ENCODE results near the gene HDC.

The HDC gene

DNA sequence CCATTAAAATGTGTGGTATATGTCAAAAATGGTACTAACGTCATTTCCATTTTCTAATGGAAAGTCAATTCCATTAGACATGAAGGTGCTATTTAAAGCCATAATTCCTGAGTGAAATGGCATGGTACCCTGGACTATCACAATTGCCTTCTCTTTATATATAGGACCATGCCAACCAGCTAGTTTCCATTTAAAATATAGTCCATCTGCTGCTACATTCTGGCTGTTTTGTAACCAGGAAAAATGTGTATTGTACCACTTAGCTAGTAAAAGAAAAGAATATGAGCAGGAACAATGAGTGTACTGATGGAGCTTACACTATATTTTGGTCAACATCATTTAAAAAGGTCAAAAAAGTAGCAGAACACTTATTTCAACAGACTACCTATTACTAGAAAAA, 30.4 kb upstream of the HDC start:
- Histone ChIP-seq H3K79me2 (ENCODE audit: insufficient read depth, low read length) (no peaks in the 10 kb centered on the region), H3K27ac (ENCODE audit: low read length) (no peak overlapping the region), H2AFZ (ENCODE audit: low read depth, low read length) (no peak overlapping the region), H3K4me1 (ENCODE audit: insufficient read depth, low read length) (no peaks in the 10 kb centered on the region), H3K9ac (ENCODE audit: low read depth, low read length) (no peak overlapping the region), H3K27me3 (ENCODE audit: insufficient read depth, low read length, poor library complexity) (no peaks in the 10 kb centered on the region), H4K20me1 (ENCODE audit: insufficient read depth, low read length) (no peaks in the 10 kb centered on the region), H3K4me2 (ENCODE audit: insufficient read depth, low read length) (no peak overlapping the region), H3K36me3 (ENCODE audit: insufficient read depth, low read length) (peaks cover 43% of the 10 kb centered on the region), H3K9me3 (ENCODE audit: insufficient read depth, low read length, severe bottlenecking) (no peaks in the 10 kb centered on the region), H3K4me3 (ENCODE audit: low read depth in 1 of 2, low read length in 2 of 2) (no peak overlapping the region)
- DNase-seq (no peak), ATAC-seq (ENCODE audit: insufficient read depth, low read depth) (no peak)
- TF ChIP-seq, protein P1, sequence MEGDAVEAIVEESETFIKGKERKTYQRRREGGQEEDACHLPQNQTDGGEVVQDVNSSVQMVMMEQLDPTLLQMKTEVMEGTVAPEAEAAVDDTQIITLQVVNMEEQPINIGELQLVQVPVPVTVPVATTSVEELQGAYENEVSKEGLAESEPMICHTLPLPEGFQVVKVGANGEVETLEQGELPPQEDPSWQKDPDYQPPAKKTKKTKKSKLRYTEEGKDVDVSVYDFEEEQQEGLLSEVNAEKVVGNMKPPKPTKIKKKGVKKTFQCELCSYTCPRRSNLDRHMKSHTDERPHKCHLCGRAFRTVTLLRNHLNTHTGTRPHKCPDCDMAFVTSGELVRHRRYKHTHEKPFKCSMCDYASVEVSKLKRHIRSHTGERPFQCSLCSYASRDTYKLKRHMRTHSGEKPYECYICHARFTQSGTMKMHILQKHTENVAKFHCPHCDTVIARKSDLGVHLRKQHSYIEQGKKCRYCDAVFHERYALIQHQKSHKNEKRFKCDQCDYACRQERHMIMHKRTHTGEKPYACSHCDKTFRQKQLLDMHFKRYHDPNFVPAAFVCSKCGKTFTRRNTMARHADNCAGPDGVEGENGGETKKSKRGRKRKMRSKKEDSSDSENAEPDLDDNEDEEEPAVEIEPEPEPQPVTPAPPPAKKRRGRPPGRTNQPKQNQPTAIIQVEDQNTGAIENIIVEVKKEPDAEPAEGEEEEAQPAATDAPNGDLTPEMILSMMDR (IDR thresholded peaks at IDR 0.05; ENCODE audit: borderline replicate concordance, extremely low read depth, low read length, poor library complexity, severe bottlenecking) = no peak
- TF ChIP-seq EZH2 (IDR thresholded peaks at IDR 0.05; ENCODE audit: borderline replicate concordance, low read depth, low read length, severe bottlenecking) = no peak

DNA sequence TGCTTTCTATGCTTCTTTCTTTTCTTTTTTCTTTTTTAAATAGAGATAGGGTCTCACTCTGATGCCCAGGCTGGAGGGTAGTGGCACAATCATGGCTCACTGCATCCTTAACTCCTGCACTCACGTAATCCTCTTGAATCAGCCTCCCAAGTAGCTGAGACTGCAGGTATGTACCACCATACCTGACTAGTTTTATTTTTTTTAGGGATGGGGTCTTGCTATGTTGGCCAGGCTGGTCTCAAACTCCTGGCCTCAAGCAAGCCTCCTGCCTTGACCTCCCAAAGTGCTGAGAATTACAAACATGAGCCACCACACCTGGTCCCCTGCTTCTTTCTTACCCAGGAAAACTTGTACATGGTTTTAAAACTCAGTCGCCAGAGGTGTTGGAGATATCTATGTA, 24.2 kb upstream of the HDC start:
- no peak for DNase-seq
- H2AFZ ChIP-seq (ENCODE audit: low read depth, low read length) = no peak overlapping the region
- H3K9me3 ChIP-seq (ENCODE audit: insufficient read depth, low read length, severe bottlenecking) = no peaks in the 10 kb centered on the region
- H3K79me2 ChIP-seq (ENCODE audit: insufficient read depth, low read length) = no peaks in the 10 kb centered on the region
- no peaks in the 10 kb centered on the region for H4K20me1 ChIP-seq (ENCODE audit: insufficient read depth, low read length)
- H3K36me3 ChIP-seq (ENCODE audit: insufficient read depth, low read length) = peaks cover 51% of the 10 kb centered on the region
- no peak overlapping the region for H3K4me3 ChIP-seq (ENCODE audit: low read depth in 1 of 2, low read length in 2 of 2)
- no peak overlapping the region for H3K27ac ChIP-seq (ENCODE audit: low read length)
- no peak overlapping the region for H3K4me2 ChIP-seq (ENCODE audit: insufficient read depth, low read length)
- no peaks in the 10 kb centered on the region for H3K4me1 ChIP-seq (ENCODE audit: insufficient read depth, low read length)
- no peak for ATAC-seq (ENCODE audit: insufficient read depth, low read depth)
- no peak for TF ChIP-seq EZH2 (IDR thresholded peaks at IDR 0.05; ENCODE audit: borderline replicate concordance, low read depth, low read length, severe bottlenecking)
- TF ChIP-seq, protein P1 (IDR thresholded peaks at IDR 0.05; ENCODE audit: borderline replicate concordance, extremely low read depth, low read length, poor library complexity, severe bottlenecking) = no peak
- H3K27me3 ChIP-seq (ENCODE audit: insufficient read depth, low read length, poor library complexity) = no peaks in the 10 kb centered on the region
- no peak overlapping the region for H3K9ac ChIP-seq (ENCODE audit: low read depth, low read length)

DNA sequence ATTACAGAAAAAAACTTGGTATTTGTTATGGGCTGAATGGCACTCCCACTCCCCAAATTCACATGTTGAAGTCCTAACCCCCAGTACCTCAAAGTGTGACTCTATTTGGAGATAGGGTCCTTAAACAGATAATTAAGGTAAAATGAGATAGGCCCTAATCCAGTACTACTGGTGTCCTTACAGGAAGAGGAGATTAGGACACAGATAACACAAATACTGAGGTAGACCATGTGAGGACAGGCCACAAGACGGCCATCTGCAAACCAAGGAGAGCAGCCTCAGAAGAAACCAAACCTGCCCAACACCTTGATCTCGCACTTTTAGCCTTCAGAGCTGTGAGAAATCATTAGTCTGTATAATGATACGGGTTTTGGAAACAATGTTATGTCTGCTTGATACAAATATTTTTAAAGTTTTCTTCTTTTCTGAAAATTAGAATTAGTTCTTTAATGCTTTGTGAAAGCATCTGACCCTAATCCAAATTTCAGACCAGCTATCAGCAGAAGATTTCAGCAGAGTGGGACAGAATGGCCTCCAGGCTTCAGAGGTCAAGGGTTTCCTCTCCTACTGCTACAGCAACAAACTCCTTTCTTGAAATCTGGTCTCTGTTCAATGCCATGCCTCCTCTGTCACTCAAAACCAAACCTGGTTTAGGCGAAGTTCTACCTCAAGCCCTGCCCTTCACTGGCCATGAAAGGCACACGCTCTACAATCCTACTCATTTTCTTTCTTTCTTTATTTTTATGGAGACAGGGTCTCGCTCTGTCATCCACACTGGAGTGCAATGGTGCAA, 22.0 kb upstream of the HDC start:
- TF ChIP-seq, protein P1 (IDR thresholded peaks at IDR 0.05; ENCODE audit: borderline replicate concordance, extremely low read depth, low read length, poor library complexity, severe bottlenecking) = no peak
- TF ChIP-seq EZH2 (IDR thresholded peaks at IDR 0.05; ENCODE audit: borderline replicate concordance, low read depth, low read length, severe bottlenecking) = no peak
- DNase-seq (no peak), ATAC-seq (ENCODE audit: insufficient read depth, low read depth) (no peak)
- no peak overlapping the region for H3K9ac ChIP-seq (ENCODE audit: low read depth, low read length)
- H3K9me3 ChIP-seq (ENCODE audit: insufficient read depth, low read length, severe bottlenecking) = no peaks in the 10 kb centered on the region
- H4K20me1 ChIP-seq (ENCODE audit: insufficient read depth, low read length) = no peaks in the 10 kb centered on the region
- no peak overlapping the region for H3K27ac ChIP-seq (ENCODE audit: low read length)
- no peak overlapping the region for H3K4me2 ChIP-seq (ENCODE audit: insufficient read depth, low read length)
- H3K36me3 ChIP-seq (ENCODE audit: insufficient read depth, low read length) = peaks cover 51% of the 10 kb centered on the region
- no peak overlapping the region for H2AFZ ChIP-seq (ENCODE audit: low read depth, low read length)
- no peaks in the 10 kb centered on the region for H3K27me3 ChIP-seq (ENCODE audit: insufficient read depth, low read length, poor library complexity)
- no peaks in the 10 kb centered on the region for H3K4me1 ChIP-seq (ENCODE audit: insufficient read depth, low read length)
- H3K4me3 ChIP-seq (ENCODE audit: low read depth in 1 of 2, low read length in 2 of 2) = no peak overlapping the region
- no peaks in the 10 kb centered on the region for H3K79me2 ChIP-seq (ENCODE audit: insufficient read depth, low read length)
